ENCODE results near the gene TK1.
"Not testable (repeated sequence)": the region's sequence is repeated elsewhere in the genome, so short reads cannot be mapped to it uniquely, and the experiment has no call there.

The TK1 gene, protein sequence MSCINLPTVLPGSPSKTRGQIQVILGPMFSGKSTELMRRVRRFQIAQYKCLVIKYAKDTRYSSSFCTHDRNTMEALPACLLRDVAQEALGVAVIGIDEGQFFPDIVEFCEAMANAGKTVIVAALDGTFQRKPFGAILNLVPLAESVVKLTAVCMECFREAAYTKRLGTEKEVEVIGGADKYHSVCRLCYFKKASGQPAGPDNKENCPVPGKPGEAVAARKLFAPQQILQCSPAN

DNA sequence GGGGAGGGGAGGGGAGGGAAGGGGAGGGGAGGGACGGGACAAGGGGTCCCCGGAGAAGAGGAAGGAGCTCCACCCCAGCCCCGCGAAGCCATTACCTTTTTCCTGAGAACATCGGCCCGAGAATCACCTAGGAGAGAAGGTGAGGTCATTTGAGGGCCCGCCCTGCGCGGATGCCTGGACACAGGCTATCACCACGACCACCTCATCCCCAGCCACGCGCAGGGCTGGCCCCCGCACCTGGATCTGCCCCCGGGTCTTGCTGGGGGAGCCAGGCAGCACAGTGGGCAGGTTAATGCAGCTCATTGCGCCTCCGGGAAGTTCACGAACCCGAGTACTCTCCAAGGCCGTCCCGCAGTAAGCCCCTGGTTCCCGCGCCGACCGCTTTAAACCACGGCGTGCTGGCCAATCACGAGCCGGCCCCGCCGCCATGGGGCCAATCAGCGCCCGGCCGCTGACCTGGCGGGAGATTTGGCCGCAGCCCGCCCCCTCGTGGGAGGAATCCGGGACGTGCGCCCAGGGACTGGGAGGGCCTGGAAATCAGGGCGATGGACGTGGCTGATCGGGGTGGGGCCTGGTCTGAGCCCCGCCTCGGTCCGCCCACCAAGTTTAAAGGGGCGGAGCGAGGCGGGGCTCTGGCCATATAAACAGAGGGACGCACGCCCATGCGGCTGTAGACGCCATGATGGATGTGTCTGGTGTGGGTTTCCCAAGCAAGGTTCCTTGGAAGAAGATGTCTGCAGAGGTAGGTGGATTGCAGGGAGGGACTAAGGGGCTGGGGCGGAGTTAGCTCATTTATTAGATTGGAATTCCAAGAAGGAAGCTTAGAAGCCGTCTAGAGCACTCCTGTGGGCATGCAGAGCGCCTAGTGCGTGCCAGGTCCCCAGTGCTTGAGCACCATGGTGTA lies at the start of gene TK1, which contains the start of gene AFMID:
Gene TK1, minus strand, starts transcription at position 361 of the 904 bp plus-strand sequence. Its CDS starts 58 bp downstream, at position 303.
Gene AFMID, plus strand, starts transcription at position 671 of the 904 bp plus-strand sequence. Its CDS starts 9 bp downstream, at position 680.
- peak; percentile 98 for DNase-seq

DNA sequence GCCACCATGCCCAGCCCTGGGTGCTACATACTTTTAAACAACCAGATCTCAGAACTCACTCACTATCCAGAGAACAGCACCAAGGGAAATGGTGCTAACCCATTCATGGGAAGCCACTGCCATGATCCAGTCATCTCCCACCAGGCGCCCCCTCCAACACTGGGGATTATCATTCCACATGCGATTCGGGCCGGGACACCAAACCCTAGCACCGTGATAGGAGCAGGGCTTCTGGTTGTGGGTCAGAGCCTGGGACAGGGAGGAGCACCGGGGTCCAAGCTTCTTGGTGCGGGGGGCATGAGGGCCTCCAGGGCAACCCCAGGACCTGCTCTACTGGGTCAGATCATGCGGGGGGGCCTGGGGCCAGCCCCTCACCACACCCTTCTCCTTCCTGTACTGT lies 49.0 kb upstream of the TK1 start:
- DNase-seq: no peak

DNA sequence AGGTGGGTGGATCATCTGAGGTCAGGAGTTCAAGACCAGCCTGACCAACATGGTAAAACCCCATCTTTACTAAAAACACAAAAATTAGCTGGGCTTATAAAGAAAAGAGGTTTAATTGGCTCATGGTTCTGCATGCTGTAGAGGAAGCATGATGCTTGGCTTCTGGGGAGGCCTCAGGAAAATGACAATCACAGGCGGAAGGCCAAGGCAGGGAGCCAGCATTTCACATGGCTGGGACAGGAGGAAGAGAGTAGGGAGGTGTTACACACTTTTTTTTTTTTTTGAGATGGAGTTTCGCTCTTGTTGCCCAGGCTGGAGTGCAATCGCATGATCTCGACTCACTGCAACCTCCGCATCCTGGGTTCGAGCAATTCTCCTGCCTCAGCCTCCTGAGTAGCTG lies 48.2 kb upstream of the TK1 start:
- DNase-seq: not testable (repeated sequence)

DNA sequence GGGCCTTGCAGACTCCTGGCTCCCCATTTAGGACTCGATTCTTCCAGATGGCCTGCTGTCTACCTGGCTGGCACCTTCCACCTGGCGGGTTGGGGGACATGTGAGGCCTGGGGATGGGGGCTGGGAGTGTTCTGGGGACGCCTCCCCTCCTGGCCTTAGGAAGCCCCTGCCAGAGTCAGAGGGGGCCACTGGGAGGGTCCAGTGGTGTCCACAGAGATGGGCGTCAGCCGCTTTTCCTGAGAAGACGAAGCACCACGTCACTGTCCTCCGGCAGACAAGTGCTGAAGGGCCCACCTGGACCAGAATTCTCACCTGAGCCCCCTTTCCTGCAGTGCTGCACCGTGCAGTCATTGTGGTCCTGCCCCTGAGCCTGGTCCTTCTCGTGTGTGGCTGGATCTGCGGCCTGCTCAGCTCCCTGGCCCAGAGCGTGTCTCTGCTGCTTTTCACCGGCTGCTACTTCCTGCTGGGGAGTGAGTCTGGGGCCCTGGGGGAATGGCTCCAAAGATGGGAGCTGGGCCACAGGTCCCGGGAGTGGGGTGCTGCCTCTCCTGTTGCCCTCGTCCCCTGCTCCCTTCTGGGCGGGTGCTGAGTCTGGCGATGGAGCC lies 47.5 kb upstream of the TK1 start:
- no peak for DNase-seq

DNA sequence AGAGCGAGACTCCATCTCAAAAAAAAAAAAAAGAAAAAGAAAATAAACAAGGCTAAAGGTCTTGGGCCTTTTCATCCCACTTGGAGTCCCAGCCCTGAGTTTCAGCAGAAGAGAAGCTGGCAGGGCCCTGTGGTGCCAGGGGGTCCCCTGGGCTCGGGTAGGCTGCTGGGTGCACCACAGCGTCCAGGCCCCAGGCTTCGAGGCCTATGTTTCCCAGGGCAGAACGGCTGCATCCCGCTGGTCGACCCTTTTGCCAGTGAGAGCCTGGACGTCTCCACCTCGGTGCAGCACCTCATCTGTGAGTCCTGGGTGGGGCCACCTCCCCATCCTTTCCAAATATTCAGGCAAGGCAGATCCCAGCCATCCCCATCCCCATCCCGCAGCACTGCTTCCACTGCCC lies 46.8 kb upstream of the TK1 start:
- no peak for DNase-seq

DNA sequence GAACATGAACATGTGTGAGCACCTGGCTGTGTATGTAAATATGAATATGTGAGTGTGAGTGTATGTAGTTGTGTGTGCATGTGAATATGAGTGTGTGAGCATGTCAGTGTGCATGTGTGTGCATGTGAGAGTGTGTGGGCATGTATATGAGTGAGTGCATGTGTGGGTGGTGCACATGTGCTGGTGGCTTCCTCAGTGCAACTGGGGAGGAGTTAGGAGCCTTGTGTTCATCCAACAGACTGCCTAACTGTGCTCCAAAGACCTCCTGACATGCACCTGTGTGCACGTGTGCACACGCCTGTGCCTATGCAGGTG lies 46.0 kb upstream of the TK1 start:
- no peak for DNase-seq

DNA sequence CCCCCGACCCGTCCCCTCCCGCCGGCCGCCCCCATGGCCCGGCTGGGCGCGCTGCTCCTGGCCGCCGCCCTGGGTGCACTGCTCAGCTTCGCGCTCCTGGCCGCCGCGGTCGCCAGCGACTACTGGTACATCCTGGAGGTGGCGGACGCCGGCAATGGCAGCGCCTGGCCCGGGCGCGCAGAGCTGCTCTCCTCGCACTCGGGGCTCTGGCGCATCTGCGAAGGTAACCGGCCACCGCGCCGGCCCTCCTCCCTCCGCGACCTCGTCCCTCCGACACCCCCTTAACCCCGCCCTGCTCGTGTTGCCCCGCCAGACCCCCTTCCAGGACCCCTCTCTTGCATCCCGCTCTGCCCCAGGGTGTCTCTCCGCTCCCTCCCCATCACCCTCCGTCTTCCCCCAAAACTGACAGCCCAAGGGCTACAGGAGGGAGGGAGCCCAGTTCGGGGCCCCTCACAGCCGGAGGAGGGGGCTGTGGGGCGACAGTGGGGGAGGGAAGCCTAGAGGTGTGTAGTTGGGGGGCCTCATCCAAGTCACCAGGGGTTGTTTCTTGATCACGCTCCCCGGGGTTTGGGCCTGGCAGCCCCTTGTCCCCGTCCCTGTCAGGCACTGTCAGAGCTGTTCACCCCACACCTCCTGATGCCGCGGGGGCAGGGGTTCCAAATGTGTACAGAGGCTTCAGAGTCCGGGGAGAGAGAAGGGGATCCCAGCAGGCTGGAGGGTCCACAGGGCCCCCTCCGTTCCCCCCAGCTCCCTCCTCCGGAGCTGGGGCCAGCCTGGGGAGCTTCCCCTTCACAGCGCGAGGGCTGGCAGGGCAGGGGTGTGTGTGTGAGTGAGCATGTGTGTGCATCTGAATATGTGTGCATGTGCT lies 45.4 kb upstream of the TK1 start:
- no peak for DNase-seq

DNA sequence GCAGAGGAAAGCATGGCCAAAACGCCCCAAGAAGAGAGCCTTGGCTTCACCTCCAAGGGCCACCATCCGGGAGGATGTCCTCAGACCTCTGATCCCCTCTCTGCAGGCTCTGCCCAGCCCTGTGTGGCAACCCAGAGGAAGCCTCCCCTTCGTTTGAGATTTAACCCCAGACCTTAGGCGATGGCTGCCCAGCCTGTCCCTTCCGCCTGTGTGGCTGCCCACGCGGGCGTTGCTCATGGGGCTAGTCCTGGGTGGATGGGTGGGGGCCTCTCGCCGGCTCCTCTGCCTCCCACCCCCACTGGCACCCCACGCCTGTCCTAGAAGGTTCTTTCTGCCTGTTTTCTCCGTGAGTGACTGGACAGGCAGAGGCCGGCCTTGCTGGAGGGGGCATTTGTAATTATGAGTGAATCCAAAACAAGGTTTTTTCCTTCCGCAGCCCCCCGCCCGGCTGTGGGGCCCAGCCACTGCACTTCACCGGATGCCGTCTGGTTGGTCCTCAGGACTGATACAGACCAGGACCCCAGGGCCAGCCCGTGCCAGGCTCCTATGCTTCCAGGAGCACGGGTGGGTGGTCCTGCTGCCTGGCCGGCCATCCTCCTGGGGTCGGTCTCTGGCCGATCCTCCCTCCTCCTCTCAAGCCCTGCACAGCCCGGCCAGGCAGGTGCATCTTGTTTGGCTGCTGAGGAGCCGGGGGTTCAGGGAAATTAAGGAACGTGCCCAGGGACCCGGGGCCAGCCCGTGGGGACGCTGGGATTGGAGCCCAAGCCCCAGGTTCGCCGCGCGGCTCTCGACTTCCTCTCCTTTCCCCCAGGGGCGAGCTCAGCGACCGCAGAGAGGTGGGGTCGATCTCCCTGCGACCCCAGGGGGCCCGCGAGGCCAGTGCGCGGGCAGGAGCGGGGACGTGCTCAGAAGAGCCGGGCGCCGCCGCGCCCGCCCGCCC lies 44.4 kb upstream of the TK1 start, which contains the start of gene TMEM235:
Gene TMEM235, plus strand, starts transcription at position 636 of the 940 bp plus-strand sequence. CDS start 393 bp downstream, outside the sequence.
- no peak for DNase-seq

DNA sequence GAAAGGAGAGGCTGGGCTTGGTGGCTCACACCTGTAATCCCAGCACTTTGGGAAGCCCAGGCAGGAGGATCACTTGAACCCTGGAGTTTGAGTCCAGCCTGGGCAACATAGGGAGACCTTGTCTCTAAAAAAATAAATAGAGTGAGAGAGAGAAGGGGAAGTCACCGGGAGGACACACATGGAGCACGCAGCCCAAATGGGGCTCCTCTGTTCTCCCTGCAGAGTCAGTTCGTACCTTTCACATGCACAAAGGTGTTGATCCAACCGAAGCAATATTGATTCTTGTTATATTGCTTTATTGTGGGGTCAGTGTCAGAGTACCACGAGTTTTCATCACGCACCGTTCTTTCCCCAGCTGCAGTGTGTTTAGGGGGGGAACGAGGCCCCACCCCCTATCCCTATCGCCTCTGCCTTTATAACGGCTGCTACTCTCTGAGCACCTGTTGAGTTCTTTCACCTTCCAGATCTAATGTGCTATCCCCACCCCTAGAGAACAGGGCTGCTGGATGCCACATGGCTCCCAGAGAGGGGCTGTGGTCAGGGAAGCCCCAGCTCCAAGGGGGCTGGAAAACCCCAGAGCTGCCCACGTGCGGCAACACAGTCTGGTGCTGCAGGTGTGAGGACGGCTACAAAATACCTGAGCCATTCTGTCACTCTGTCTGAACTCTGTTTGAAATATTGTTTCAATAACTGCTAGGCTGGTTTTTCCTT lies 43.6 kb upstream of the TK1 start:
- no peak for DNase-seq

DNA sequence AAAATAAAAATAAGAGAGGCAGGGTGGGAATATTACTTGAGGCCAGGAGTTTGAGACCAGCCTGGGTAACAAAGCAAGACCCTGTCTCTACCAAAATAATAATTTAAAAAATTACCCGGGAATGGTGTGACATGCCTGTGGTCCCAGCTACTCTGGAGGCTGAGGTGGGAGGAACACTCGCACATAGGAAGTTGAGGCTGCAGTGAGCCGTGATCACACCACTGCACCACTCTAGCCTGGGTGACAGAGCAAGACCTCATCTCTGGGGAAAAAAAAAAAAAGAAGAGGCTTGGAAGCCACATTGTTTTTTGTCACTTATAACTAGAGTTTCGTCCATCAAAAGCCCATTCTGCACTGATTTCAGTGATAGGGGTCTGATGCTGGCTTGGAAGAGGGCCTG lies 41.3 kb upstream of the TK1 start:
- DNase-seq: no peak

DNA sequence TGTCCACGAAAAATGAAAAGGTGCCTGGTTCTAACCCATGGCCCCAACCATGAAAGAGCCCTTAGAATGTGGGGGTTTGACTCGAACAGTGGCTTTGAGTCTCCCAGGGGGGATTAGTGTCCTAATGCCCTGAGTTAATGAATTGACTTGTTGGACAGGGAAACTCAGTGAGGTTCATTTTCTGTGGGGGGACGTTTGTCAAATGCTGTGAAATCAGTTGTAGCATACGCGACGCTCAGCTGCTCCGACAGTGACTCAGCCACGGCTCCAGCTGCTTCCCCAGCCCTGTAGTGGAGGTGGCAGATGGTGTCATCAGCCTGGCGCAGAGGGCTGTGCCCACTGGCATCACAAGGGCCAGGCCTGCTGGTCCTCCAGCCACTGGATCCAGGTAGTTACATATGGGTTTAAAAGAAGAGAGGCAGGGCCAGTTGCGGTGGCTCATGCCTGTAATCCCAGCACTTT lies 40.6 kb upstream of the TK1 start:
- DNase-seq: no peak

DNA sequence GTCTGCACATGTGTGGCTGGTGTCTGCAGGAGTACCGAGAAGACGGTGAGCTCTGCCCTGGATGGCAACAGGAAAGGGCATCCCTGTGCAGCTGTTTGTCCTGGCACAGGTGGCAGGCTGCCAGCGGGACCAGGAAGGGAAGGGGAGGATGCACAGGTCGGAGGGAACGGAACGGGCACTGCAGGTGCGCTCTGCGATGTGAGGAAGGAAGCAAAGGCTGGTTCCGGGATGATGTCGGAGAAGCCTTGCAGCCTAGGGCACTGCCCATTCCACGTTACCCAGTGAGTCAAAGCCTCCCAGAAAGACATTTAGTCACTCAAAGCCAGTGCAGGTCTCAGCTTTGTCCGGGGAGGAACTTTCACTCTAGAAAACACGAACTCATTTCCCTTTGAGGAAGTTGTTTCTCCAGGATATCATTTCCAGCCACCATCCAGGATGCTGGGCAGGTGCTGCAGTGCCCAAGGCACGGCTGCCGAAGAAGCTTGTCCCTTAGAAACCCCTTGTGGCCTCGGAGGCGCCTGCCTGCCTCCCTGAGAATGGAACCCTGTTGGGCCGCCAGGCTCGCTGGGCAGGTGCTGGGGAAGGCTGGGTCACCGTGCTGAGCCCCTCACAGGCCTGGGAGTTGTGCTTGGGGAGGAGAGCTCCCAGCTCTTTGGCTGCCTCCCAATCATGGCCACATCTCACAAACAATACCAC lies 40.1 kb upstream of the TK1 start:
- no peak for DNase-seq

DNA sequence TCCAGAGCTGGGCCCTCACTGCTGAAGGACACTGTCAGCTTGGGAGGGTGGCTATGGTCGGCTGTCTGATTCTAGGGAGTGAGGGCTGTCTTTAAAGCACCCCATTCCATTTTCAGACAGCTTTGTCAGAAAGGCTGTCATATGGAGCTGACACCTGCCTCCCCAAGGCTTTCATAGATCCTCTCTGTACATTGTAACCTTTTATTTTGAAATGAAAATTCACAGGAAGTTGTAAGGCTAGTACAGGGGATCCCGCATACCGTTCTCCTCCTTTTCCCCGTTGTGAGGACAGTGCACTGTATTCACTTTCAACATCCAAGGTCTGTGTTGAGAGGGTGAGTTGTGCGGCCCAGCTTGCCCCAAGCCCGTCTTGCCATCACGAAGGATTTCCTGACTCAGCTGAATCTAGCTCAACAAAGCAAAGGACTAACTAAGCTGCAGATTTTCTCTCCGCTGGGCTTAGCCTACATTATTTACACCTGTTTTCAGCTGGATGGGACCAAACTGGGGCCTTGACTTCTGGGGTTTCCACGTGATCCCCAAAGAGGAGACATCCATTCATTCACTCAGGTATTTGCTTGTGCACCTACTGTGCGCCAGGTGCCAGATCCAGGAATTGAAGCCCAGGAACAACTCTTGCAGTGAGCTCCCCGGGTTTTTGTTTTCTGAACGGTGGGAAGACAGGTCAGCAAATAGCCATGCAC lies 39.4 kb upstream of the TK1 start:
- DNase-seq: no peak

DNA sequence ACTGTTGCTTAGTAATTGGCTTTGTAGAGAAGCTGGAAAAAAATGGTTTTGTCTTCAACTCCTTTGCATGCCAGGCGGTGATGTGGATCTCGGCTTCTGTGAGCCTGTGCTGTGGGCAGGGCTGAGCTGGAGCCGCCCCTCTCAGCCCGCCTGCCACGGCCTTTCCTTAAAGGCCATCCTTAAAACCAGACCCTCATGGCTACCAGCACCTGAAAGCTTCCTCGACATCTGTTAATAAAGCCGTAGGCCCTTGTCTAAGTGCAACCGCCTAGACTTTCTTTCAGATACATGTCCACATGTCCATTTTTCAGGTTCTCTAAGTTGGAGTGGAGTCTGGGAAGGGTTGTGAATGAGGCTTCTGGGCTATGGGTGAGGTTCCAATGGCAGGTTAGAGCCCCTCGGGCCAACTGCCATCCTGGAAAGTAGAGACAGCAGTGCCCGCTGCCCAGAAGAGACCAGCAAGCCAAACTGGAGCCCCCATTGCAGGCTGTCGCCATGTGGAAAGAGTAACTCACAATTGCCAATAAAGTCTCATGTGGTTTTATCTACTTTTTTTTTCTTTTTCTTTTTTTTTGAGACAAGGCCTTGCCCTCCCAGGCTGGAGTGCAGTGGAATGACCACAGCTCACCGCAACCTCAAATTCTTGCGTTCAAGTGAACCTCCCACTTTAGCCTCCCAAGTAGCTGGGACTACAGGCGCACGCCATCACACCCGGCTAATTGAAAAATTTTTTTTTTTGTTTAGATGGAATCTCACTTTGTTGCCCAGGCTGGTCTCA lies 38.4 kb upstream of the TK1 start:
- no peak for DNase-seq

DNA sequence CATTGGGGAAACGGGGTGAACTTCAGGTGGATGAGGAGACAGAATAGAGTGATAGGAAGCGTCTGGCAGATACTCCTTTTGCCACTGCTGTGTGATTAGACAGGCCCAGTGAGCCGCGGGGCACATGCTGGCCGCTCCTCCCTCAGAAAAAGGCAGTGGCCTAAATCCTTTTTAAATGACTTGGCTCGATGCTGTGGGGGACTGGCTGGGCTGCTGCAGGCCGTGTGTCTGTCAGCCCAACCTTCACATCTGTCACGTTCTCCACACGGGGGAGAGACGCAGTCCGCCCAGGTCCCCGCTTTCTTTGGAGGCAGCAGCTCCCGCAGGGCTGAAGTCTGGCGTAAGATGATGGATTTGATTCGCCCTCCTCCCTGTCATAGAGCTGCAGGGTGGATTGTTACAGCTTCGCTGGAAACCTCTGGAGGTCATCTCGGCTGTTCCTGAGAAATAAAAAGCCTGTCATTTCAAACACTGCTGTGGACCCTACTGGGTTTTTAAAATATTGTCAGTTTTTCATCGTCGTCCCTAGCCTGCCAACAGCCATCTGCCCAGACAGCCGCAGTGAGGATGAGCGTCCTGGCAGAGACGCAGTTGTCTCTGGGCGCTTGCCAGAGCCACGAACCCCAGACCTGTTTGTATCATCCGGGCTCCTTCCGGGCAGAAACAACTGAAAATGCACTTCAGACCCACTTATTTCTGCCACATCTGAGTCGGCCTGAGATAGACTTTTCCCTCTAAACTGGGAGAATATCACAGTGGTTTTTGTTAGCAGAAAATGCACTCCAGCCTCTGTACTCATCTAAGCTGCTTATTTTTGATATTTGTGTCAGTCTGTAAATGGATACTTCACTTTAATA lies 37.6 kb upstream of the TK1 start:
- peak; percentile 63 for DNase-seq

DNA sequence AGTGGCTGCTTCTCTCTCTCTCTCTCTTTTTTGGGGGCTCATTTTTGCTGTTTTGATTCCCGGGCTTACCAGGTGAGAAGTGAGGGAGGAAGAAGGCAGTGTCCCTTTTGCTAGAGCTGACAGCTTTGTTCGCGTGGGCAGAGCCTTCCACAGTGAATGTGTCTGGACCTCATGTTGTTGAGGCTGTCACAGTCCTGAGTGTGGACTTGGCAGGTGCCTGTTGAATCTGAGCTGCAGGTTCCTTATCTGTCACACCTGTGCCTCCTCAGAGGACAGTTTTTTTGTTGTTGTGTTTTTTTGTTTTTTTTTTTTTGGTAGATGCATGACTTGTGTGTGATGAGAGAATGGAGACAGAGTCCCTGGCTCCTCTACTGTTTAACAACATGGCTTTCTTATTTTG lies 36.9 kb upstream of the TK1 start:
- DNase-seq: no peak

DNA sequence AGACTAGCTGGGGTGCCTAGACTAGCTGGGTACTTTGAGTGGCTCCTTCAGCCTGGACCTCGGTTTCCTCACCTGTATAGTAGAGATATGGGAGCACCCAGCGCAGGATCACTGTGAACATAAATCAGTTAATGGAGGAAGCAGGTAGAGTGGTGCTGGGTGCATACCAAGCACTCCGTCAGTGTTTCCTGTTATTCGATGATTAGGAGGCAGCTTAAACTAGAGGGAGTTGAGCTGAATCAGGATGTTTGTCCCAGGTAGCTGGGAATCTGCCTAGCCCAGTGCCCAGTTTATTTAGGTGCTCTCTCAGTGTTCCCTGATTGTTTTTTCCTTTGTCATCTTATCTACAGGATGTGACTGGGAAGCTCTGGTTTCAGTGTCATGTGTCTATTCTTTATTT lies 36.2 kb upstream of the TK1 start:
- DNase-seq: no peak

Measured in eye (tissue), 1 donor.